ENCODE data around the gene ALK.

ALK gene

DNA sequence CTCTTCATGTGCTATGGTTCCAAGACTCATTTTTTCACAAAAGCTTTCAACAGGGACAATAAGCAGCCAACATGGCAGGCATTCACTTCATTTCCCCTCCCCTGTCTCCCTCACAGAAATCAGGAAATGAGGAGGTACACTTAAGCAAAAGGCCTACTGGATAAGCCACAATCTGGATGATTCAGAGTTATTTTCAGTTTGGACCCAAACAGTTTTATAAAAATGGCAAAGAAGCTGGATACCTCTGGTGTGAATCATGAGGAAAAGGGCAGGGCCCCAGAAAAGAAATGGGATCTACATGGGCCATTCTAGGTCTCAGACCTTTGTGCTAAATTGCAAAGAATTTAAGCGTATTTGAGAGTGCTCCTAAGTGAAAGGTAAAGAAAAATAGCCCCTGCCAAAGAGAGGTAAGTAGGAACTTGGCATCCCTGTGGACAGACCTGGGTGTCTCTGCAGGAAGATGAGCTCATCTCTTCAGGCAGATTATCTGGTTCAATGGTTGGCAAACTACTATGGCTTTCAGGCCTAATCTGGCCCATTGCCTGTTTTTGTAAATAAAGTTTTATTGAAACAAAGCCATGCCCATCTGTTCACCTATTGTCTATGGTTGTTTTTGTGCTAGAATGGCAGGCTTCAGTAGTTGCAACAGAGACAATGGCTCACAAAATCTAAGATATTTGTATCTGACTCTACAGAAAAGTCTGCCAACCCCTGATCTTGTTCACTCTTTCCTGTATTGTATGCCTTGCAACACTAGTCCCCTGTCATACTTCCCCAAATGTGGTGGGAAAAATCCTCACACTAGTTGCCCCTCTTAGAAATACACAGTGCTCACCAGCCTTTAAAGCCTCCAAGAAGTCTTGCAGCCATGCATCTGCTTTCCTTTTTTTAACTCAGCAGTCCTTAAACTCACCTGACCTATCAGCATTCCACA lies 315.0 kb downstream of the ALK start:
- Histone ChIP-seq H3K9me3 (ENCODE audit: control insufficient read depth, low read length) (no peaks in the 10 kb centered on the region), H3K4me3 (ENCODE audit: insufficient read depth, low read depth, low read length, poor library complexity, severe bottlenecking) (no peak overlapping the region), H3K27ac (ENCODE audit: insufficient read depth, low read length, poor library complexity, severe bottlenecking) (no peak overlapping the region), H3K36me3 (ENCODE audit: control insufficient read depth, insufficient read depth, low read length) (no peaks in the 10 kb centered on the region), H3K27me3 (replicated peaks; ENCODE audit: control insufficient read depth, insufficient read depth, low read length, poor library complexity, severe bottlenecking) (no peaks in the 10 kb centered on the region), H3K4me1 (ENCODE audit: control insufficient read depth, insufficient read depth, low read length, poor library complexity, severe bottlenecking) (no peaks in the 10 kb centered on the region)
- no peak for DNase-seq

DNA sequence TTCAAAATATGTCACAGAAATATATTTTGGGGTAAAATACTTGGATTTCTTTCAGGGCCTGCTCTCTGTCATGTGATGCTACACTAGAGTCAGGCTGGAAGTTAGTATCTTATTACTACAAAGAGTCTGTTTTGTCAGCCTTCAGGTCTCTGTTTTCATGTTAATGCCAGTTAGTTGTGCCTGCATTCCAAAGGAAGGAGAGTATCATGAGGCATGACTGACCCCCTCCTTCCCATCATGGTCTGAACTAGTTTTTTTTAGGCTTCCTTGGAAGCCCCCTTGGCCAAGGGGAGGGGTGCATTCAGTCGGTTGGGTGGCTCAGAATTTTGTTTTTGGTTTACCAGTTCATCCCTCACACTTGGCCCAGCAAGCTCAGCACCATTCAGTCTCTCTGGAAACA lies 318.0 kb downstream of the ALK start:
- H3K36me3 ChIP-seq (ENCODE audit: control insufficient read depth, insufficient read depth, low read length) = no peaks in the 10 kb centered on the region
- H3K27ac ChIP-seq (ENCODE audit: insufficient read depth, low read length, poor library complexity, severe bottlenecking) = no peak overlapping the region
- no peak for DNase-seq
- no peaks in the 10 kb centered on the region for H3K4me1 ChIP-seq (ENCODE audit: control insufficient read depth, insufficient read depth, low read length, poor library complexity, severe bottlenecking)
- no peaks in the 10 kb centered on the region for H3K9me3 ChIP-seq (ENCODE audit: control insufficient read depth, low read length)
- no peak overlapping the region for H3K4me3 ChIP-seq (ENCODE audit: insufficient read depth, low read depth, low read length, poor library complexity, severe bottlenecking)
- H3K27me3 ChIP-seq (replicated peaks; ENCODE audit: control insufficient read depth, insufficient read depth, low read length, poor library complexity, severe bottlenecking) = no peaks in the 10 kb centered on the region

GRCh38 chr2:29601872-29602271 lies 319.5 kb downstream of the ALK start:
- Histone ChIP-seq H3K9me3 (ENCODE audit: control insufficient read depth, low read length) (no peaks in the 10 kb centered on the region), H3K27me3 (replicated peaks; ENCODE audit: control insufficient read depth, insufficient read depth, low read length, poor library complexity, severe bottlenecking) (no peaks in the 10 kb centered on the region), H3K4me3 (ENCODE audit: insufficient read depth, low read depth, low read length, poor library complexity, severe bottlenecking) (no peak overlapping the region), H3K36me3 (ENCODE audit: control insufficient read depth, insufficient read depth, low read length) (no peaks in the 10 kb centered on the region), H3K27ac (ENCODE audit: insufficient read depth, low read length, poor library complexity, severe bottlenecking) (no peak overlapping the region), H3K4me1 (ENCODE audit: control insufficient read depth, insufficient read depth, low read length, poor library complexity, severe bottlenecking) (no peaks in the 10 kb centered on the region)
- no peak for DNase-seq

DNA sequence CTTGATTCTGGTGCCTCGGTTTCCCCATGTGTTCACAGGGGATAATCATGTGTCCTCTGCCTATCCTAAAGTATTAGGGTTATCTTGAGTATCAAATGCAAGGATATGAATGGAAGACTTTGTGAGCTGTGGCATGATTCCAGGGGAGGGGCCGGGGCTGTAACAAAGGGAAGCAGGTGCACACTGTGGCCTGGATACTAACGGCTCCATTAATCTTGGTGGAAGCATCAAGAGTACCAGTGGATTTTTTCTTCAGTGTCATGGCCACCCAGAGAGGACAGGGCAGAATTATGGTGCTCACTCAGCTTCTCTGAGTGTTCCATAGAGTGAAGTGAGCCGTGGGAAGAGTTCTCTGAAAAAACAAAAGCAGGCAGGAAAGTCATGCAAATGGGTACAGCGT lies 320.1 kb downstream of the ALK start:
- H3K9me3 ChIP-seq (ENCODE audit: control insufficient read depth, low read length) = no peaks in the 10 kb centered on the region
- no peak overlapping the region for H3K4me3 ChIP-seq (ENCODE audit: insufficient read depth, low read depth, low read length, poor library complexity, severe bottlenecking)
- no peaks in the 10 kb centered on the region for H3K36me3 ChIP-seq (ENCODE audit: control insufficient read depth, insufficient read depth, low read length)
- H3K27ac ChIP-seq (ENCODE audit: insufficient read depth, low read length, poor library complexity, severe bottlenecking) = no peak overlapping the region
- no peak for DNase-seq
- no peaks in the 10 kb centered on the region for H3K4me1 ChIP-seq (ENCODE audit: control insufficient read depth, insufficient read depth, low read length, poor library complexity, severe bottlenecking)
- no peaks in the 10 kb centered on the region for H3K27me3 ChIP-seq (replicated peaks; ENCODE audit: control insufficient read depth, insufficient read depth, low read length, poor library complexity, severe bottlenecking)

GRCh38 chr2:29599946-29600345 lies 321.4 kb downstream of the ALK start:
- no peak for DNase-seq
- Histone ChIP-seq H3K4me3 (ENCODE audit: insufficient read depth, low read depth, low read length, poor library complexity, severe bottlenecking) (no peak overlapping the region), H3K36me3 (ENCODE audit: control insufficient read depth, insufficient read depth, low read length) (no peaks in the 10 kb centered on the region), H3K27ac (ENCODE audit: insufficient read depth, low read length, poor library complexity, severe bottlenecking) (no peak overlapping the region), H3K4me1 (ENCODE audit: control insufficient read depth, insufficient read depth, low read length, poor library complexity, severe bottlenecking) (no peaks in the 10 kb centered on the region), H3K27me3 (replicated peaks; ENCODE audit: control insufficient read depth, insufficient read depth, low read length, poor library complexity, severe bottlenecking) (no peaks in the 10 kb centered on the region), H3K9me3 (ENCODE audit: control insufficient read depth, low read length) (no peaks in the 10 kb centered on the region)

GRCh38 chr2:29598978-29599377 lies 322.4 kb downstream of the ALK start:
- Histone ChIP-seq H3K4me3 (ENCODE audit: insufficient read depth, low read depth, low read length, poor library complexity, severe bottlenecking) (no peak overlapping the region), H3K4me1 (ENCODE audit: control insufficient read depth, insufficient read depth, low read length, poor library complexity, severe bottlenecking) (no peaks in the 10 kb centered on the region), H3K9me3 (ENCODE audit: control insufficient read depth, low read length) (no peaks in the 10 kb centered on the region), H3K27me3 (replicated peaks; ENCODE audit: control insufficient read depth, insufficient read depth, low read length, poor library complexity, severe bottlenecking) (no peaks in the 10 kb centered on the region), H3K27ac (ENCODE audit: insufficient read depth, low read length, poor library complexity, severe bottlenecking) (no peak overlapping the region), H3K36me3 (ENCODE audit: control insufficient read depth, insufficient read depth, low read length) (no peaks in the 10 kb centered on the region)
- DNase-seq = no peak

DNA sequence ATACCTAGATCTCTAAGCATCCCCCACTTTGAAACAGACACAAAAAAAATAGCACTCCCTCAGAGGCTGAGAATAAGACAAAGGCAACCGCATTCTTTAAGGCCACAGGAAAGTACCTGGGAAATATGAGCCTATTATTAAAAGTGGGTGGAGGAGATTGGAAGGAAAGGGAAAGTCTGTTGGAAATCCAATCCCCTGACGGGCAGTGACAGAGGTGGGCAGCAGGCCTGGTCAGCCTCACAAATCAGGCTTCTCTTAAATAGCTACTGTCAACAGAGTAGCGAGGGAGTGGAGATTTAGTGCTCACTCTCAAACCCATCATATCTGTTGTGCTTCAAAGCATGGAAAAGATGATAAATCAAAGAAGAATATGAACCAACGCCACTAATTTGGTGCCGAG lies 324.4 kb downstream of the ALK start:
- Histone ChIP-seq H3K27ac (ENCODE audit: insufficient read depth, low read length, poor library complexity, severe bottlenecking) (no peak overlapping the region), H3K27me3 (replicated peaks; ENCODE audit: control insufficient read depth, insufficient read depth, low read length, poor library complexity, severe bottlenecking) (no peaks in the 10 kb centered on the region)

DNA sequence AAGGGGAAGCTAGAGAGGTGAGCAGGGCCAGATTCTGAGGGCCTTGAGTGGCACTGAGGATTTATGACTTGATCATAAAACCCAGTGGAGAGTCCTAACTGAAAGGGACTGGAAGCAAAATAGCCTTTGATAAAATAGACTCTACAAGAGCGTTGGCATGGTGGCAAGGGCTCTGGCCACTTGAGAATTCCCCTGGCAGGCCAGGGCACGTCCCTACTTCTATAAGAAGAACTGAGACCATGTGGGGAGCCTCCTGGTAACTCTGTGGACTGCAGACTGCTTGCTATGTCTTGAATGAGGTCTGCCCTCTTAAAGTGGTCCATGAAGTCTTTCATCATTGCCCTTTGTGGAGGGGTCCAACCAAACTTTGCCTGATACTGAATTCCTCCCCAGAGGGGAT lies 324.8 kb downstream of the ALK start:
- H3K27ac ChIP-seq (ENCODE audit: insufficient read depth, low read length, poor library complexity, severe bottlenecking) = no peak overlapping the region
- no peaks in the 10 kb centered on the region for H3K27me3 ChIP-seq (replicated peaks; ENCODE audit: control insufficient read depth, insufficient read depth, low read length, poor library complexity, severe bottlenecking)
- H3K4me1 ChIP-seq (ENCODE audit: control insufficient read depth, insufficient read depth, low read length, poor library complexity, severe bottlenecking) = no peaks in the 10 kb centered on the region
- no peaks in the 10 kb centered on the region for H3K9me3 ChIP-seq (ENCODE audit: control insufficient read depth, low read length)
- no peak for DNase-seq
- H3K4me3 ChIP-seq (ENCODE audit: insufficient read depth, low read depth, low read length, poor library complexity, severe bottlenecking) = no peak overlapping the region
- H3K36me3 ChIP-seq (ENCODE audit: control insufficient read depth, insufficient read depth, low read length) = no peaks in the 10 kb centered on the region

More for the DNA sequence above, 324.4 kb downstream of the ALK start:
- no peak for DNase-seq
- no peak overlapping the region for H3K4me3 ChIP-seq (ENCODE audit: insufficient read depth, low read depth, low read length, poor library complexity, severe bottlenecking)
- H3K36me3 ChIP-seq (ENCODE audit: control insufficient read depth, insufficient read depth, low read length) = no peaks in the 10 kb centered on the region
- no peaks in the 10 kb centered on the region for H3K4me1 ChIP-seq (ENCODE audit: control insufficient read depth, insufficient read depth, low read length, poor library complexity, severe bottlenecking)
- no peaks in the 10 kb centered on the region for H3K9me3 ChIP-seq (ENCODE audit: control insufficient read depth, low read length)

GRCh38 chr2:29591600-29591999 lies 329.8 kb downstream of the ALK start:
- no peak overlapping the region for H3K4me3 ChIP-seq (ENCODE audit: insufficient read depth, low read depth, low read length, poor library complexity, severe bottlenecking)
- H3K27me3 ChIP-seq (replicated peaks; ENCODE audit: control insufficient read depth, insufficient read depth, low read length, poor library complexity, severe bottlenecking) = no peaks in the 10 kb centered on the region
- no peaks in the 10 kb centered on the region for H3K9me3 ChIP-seq (ENCODE audit: control insufficient read depth, low read length)
- no peaks in the 10 kb centered on the region for H3K4me1 ChIP-seq (ENCODE audit: control insufficient read depth, insufficient read depth, low read length, poor library complexity, severe bottlenecking)
- H3K27ac ChIP-seq (ENCODE audit: insufficient read depth, low read length, poor library complexity, severe bottlenecking) = no peak overlapping the region
- no peaks in the 10 kb centered on the region for H3K36me3 ChIP-seq (ENCODE audit: control insufficient read depth, insufficient read depth, low read length)
- DNase-seq = no peak

DNA sequence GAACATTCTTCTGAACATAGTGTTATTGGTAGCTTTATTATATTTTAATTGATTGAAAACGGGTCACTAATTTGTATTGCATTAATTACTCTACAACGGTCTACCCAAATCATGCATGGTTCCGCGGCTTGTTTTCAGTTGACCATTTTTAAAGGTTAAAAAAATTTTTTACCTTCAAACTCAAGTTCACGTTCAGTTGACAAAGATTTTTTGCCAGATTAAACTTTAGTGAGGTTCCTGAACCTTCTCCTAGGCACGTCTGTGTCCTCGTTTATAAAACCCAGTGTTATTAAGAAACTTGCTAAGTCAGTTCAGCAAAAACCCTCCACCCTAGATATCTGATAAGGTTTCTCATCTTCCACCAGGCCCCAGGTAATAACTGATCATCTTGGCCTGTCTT lies 331.2 kb downstream of the ALK start:
- H3K36me3 ChIP-seq (ENCODE audit: control insufficient read depth, insufficient read depth, low read length) = no peaks in the 10 kb centered on the region
- H3K27ac ChIP-seq (ENCODE audit: insufficient read depth, low read length, poor library complexity, severe bottlenecking) = no peak overlapping the region
- no peaks in the 10 kb centered on the region for H3K9me3 ChIP-seq (ENCODE audit: control insufficient read depth, low read length)
- no peaks in the 10 kb centered on the region for H3K27me3 ChIP-seq (replicated peaks; ENCODE audit: control insufficient read depth, insufficient read depth, low read length, poor library complexity, severe bottlenecking)
- no peaks in the 10 kb centered on the region for H3K4me1 ChIP-seq (ENCODE audit: control insufficient read depth, insufficient read depth, low read length, poor library complexity, severe bottlenecking)
- no peak overlapping the region for H3K4me3 ChIP-seq (ENCODE audit: insufficient read depth, low read depth, low read length, poor library complexity, severe bottlenecking)
- no peak for DNase-seq

Measured in effector memory CD4-positive, alpha-beta T cell (primary cell).